Measurements from ENCODE around the gene TAF7. TPM values are rescaled to one million over a fixed set of nuclear protein-coding genes. Genes with fewer than 3 reads are reported as not detected.
"Not testable (repeated sequence)": the region's sequence is repeated elsewhere in the genome, so short reads cannot be mapped to it uniquely, and the experiment has no call there.

TAF7 gene
- total RNA-seq, 1 experiment from 2014 or later = 90.3 TPM

GRCh38 chr5:141349917-141350619 lies 29.5 kb upstream of the TAF7 start, which contains the start of gene PCDHGB1:
PCDHGB1 (plus strand) TSS chr5:141350099; CDS start chr5:141350261, 162 bp downstream.
- Histone ChIP-seq H4K8ac (replicated peaks; ENCODE audit: insufficient read length, low read depth, low read length) (no peak within 1 kb of the TSS), H3K4ac (ENCODE audit: low read depth, low read length) (no peak within 1 kb of the TSS), H4K5ac (ENCODE audit: insufficient read length, low read depth, low read length) (no peak within 1 kb of the TSS), H3K56ac (ENCODE audit: insufficient read length, low read depth, low read length) (no peak within 1 kb of the TSS), H3K9ac (ENCODE audit: extremely low read depth, insufficient read length, low read length) (no peak within 1 kb of the TSS), H3T11ph (ENCODE audit: low read length) (no peak within 1 kb of the TSS), H4K20me1 (ENCODE audit: control insufficient read depth, insufficient read depth, insufficient read length) (no peaks in the 10 kb centered on the region), H3K23ac (ENCODE audit: insufficient read length, low read depth, low read length) (no peak within 1 kb of the TSS), H3K27me3 (ENCODE audit: insufficient read depth, low read length) (no peaks in the 10 kb centered on the region), H3K23me2 (ENCODE audit: insufficient read length, low read depth, low read length, poor library complexity, severe bottlenecking) (peaks cover 4% of the 10 kb centered on the region), H2AK5ac (ENCODE audit: insufficient read length, low read length) (no peak within 1 kb of the TSS), H3K79me2 (ENCODE audit: insufficient read depth, low read length) (no peaks in the 10 kb centered on the region), H2BK120ac (ENCODE audit: low read depth, low read length, poor library complexity, severe bottlenecking) (no peak within 1 kb of the TSS), H2BK15ac (ENCODE audit: low read depth, low read length) (no peak within 1 kb of the TSS), H3K79me1 (ENCODE audit: insufficient read depth, low read depth, low read length, poor library complexity, severe bottlenecking) (no peaks in the 10 kb centered on the region), H3K27ac (ENCODE audit: insufficient read length, low read depth, low read length) (no peak within 1 kb of the TSS), H3K9me3 (ENCODE audit: control insufficient read depth, low read depth, low read length) (peaks cover 16% of the 10 kb centered on the region), H3K4me1 (ENCODE audit: insufficient read depth, low read length) (no peaks in the 10 kb centered on the region), H2BK5ac (ENCODE audit: insufficient read length, low read length) (no peak within 1 kb of the TSS), H3K18ac (ENCODE audit: insufficient read length, low read depth, low read length) (peak within 1 kb of the TSS; percentile 51), H4K91ac (ENCODE audit: insufficient read length, low read depth, low read length) (no peak within 1 kb of the TSS), H3K14ac (ENCODE audit: insufficient read depth, low read length) (peak within 1 kb of the TSS; percentile 81; the same call in 1 of the 2 replicates), H2AFZ (ENCODE audit: low read length) (peak within 1 kb of the TSS; percentile 92), H3K4me2 (ENCODE audit: insufficient read depth, insufficient read length, low read length) (peak within 1 kb of the TSS; percentile 32), H2BK20ac (ENCODE audit: low read depth, low read length, poor library complexity, severe bottlenecking) (no peak within 1 kb of the TSS), H2BK12ac (ENCODE audit: insufficient read length, low read depth, low read length) (no peak within 1 kb of the TSS)
- peaks cover 56 to 59% of the 10 kb centered on the region in 2 experiments for H3K9me3 Mint-ChIP-seq
- DNase-seq = peak; percentile 87
- peak within 1 kb of the TSS in 2 of 3 experiments; percentile 56 to 57; a peak in 2 of 7 replicates for H3K27ac Mint-ChIP-seq
- WGBS (ENCODE audit: extremely low coverage, insufficient read length, low lambda C conversion rate) = 100% methylated on average over 6 of the region's 29 CpGs
- H3K27me3 Mint-ChIP-seq (ENCODE audit: low read depth) = peaks cover 5% of the 10 kb centered on the region
- peak; percentile 83 for TF ChIP-seq CTCF (conservative IDR thresholded peaks at IDR 0.05)
- peak within 1 kb of the TSS in 1 of 2 experiments; percentile 72; a peak in 3 of 5 replicates for H3K4me3 Mint-ChIP-seq
- H3K36me3 Mint-ChIP-seq (ENCODE audit: insufficient read depth in 1 of 3, low read depth in 3 of 3) = peaks cover 14 to 60% (median 33%) of the 10 kb centered on the region in 3 experiments
- peaks cover 6% of the 10 kb centered on the region in 2 experiments for H3K4me1 Mint-ChIP-seq

DNA sequence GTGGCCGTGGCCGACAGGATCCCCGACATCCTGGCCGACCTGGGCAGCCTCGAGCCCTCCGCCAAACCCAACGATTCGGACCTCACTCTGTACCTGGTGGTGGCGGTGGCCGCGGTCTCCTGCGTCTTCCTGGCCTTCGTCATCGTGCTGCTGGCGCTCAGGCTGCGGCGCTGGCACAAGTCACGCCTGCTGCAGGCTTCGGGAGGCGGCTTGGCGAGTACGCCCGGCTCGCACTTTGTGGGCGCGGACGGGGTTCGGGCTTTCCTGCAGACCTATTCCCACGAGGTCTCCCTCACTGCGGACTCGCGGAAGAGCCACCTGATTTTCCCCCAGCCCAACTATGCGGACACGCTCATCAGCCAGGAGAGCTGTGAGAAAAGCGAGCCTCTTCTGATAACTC lies 25.4 kb upstream of the TAF7 start:
- not testable (repeated sequence) for H3K18ac ChIP-seq (ENCODE audit: insufficient read length, low read depth, low read length); H3K4me1 ChIP-seq (ENCODE audit: insufficient read depth, low read length); H3K79me1 ChIP-seq (ENCODE audit: insufficient read depth, low read depth, low read length, poor library complexity, severe bottlenecking); H3K79me2 ChIP-seq (ENCODE audit: insufficient read depth, low read length); H3T11ph ChIP-seq (ENCODE audit: low read length); H2AFZ ChIP-seq (ENCODE audit: low read length); H4K5ac ChIP-seq (ENCODE audit: insufficient read length, low read depth, low read length); H3K4me2 ChIP-seq (ENCODE audit: insufficient read depth, insufficient read length, low read length); H2BK12ac ChIP-seq (ENCODE audit: insufficient read length, low read depth, low read length); H4K20me1 ChIP-seq (ENCODE audit: control insufficient read depth, insufficient read depth, insufficient read length); H3K9ac ChIP-seq (ENCODE audit: extremely low read depth, insufficient read length, low read length); H2AK5ac ChIP-seq (ENCODE audit: insufficient read length, low read length); H3K27ac ChIP-seq (ENCODE audit: insufficient read length, low read depth, low read length); H3K4ac ChIP-seq (ENCODE audit: low read depth, low read length); H4K91ac ChIP-seq (ENCODE audit: insufficient read length, low read depth, low read length); H3K27me3 Mint-ChIP-seq (ENCODE audit: low read depth); H2BK5ac ChIP-seq (ENCODE audit: insufficient read length, low read length); H2BK120ac ChIP-seq (ENCODE audit: low read depth, low read length, poor library complexity, severe bottlenecking); DNase-seq; H3K23me2 ChIP-seq (ENCODE audit: insufficient read length, low read depth, low read length, poor library complexity, severe bottlenecking); H3K4me3 Mint-ChIP-seq; H2BK20ac ChIP-seq (ENCODE audit: low read depth, low read length, poor library complexity, severe bottlenecking); H3K14ac ChIP-seq (ENCODE audit: insufficient read depth, low read length); H3K27me3 ChIP-seq (ENCODE audit: insufficient read depth, low read length); H4K8ac ChIP-seq (replicated peaks; ENCODE audit: insufficient read length, low read depth, low read length); H3K27ac Mint-ChIP-seq; H2BK15ac ChIP-seq (ENCODE audit: low read depth, low read length); H3K23ac ChIP-seq (ENCODE audit: insufficient read length, low read depth, low read length); H3K56ac ChIP-seq (ENCODE audit: insufficient read length, low read depth, low read length)
- H3K9me3 ChIP-seq (ENCODE audit: control insufficient read depth, low read depth, low read length) = peaks cover 13% of the 10 kb centered on the region
- peaks cover 14 to 45% (median 24%) of the 10 kb centered on the region in 3 experiments for H3K36me3 Mint-ChIP-seq (ENCODE audit: insufficient read depth in 1 of 3, low read depth in 3 of 3)
- H3K9me3 Mint-ChIP-seq = peaks cover 55 to 70% of the 10 kb centered on the region in 2 experiments
- WGBS (ENCODE audit: extremely low coverage, insufficient read length, low lambda C conversion rate) = no CpG with 5 or more reads among the region's 35 CpGs
- H3K4me1 Mint-ChIP-seq = peaks cover 6 to 11% of the 10 kb centered on the region in 2 experiments

Measured in H9 (cell line).